Breast epithelium (tissue), 3 donors: ENCODE data around the gene CHN1.

ENCODE experiments used
- CTCF ChIP-seq, 3 donors: fragments of 450-650 bp; IDR thresholded peaks; one replicate each; pipeline ENCODE4 v1.5.1; 2016 to 2017; ENCODE audit warnings: antibody characterized with exemption in 3 of 3, mild to moderate bottlenecking in 3 of 3, moderate library complexity in 3 of 3
- POLR2A ChIP-seq: fragments of 450-650 bp; IDR thresholded peaks from one replicate; pipeline ENCODE4 v1.6.1; 2016; ENCODE audit warnings: antibody characterized with exemption, mild to moderate bottlenecking, moderate library complexity

GRCh38 chr2:175006281-175006680 is 1.1 kb upstream of the CHN1 start:
- TF ChIP-seq CTCF (IDR thresholded peaks at IDR 0.05): no peak
- TF ChIP-seq POLR2A: no peak
